Measurements from ENCODE around the gene SND1.

SND1 gene

GRCh38 chr7:127764681-127765080 lies 112.7 kb downstream of the SND1 start:
- no peak for FAIRE-seq
- DNase-seq (ENCODE audit: low spot score): no peak

- FAIRE-seq: no peak
- DNase-seq (ENCODE audit: low spot score): no peak
These were observed 113.2 kb downstream of the SND1 start for GRCh38 chr7:127765150-127765549.

GRCh38 chr7:127766831-127767459 lies 115.0 kb downstream of the SND1 start:
- no peak for DNase-seq (ENCODE audit: low spot score)
- FAIRE-seq: no peak

- FAIRE-seq (no peak), DNase-seq (ENCODE audit: low spot score) (no peak)
These were observed 116.2 kb downstream of the SND1 start for GRCh38 chr7:127768241-127768640.

GRCh38 chr7:127769137-127769536 lies 117.1 kb downstream of the SND1 start:
- FAIRE-seq (no peak), DNase-seq (ENCODE audit: low spot score) (no peak)

GRCh38 chr7:127769696-127770400 lies 117.9 kb downstream of the SND1 start:
- DNase-seq (ENCODE audit: low spot score) (peak; percentile 33), FAIRE-seq (peak; percentile 77)

- FAIRE-seq: no peak
These were observed 118.9 kb downstream of the SND1 start for GRCh38 chr7:127770885-127771284.

GRCh38 chr7:127771707-127772106 lies 119.7 kb downstream of the SND1 start:
- no peak for DNase-seq (ENCODE audit: low spot score)
- FAIRE-seq: no peak

More at GRCh38 chr7:127770885-127771284, 118.9 kb downstream of the SND1 start:
- DNase-seq (ENCODE audit: low spot score): no peak

GRCh38 chr7:127776776-127777386 lies 124.9 kb downstream of the SND1 start:
- FAIRE-seq (peak; percentile 97), DNase-seq (ENCODE audit: low spot score) (peak; percentile 80)

GRCh38 chr7:127780489-127780888 lies 128.5 kb downstream of the SND1 start:
- DNase-seq (ENCODE audit: low spot score) (no peak), FAIRE-seq (no peak)

- no peak for DNase-seq (ENCODE audit: low spot score)
- FAIRE-seq: no peak
These were observed 129.1 kb downstream of the SND1 start for GRCh38 chr7:127781081-127781480.

- DNase-seq (ENCODE audit: low spot score) (no peak), FAIRE-seq (no peak)
These were observed 130.1 kb downstream of the SND1 start for GRCh38 chr7:127782075-127782474.

- no peak for FAIRE-seq
- no peak for DNase-seq (ENCODE audit: low spot score)
These were observed 130.9 kb downstream of the SND1 start for GRCh38 chr7:127782654-127783559.

GRCh38 chr7:127786184-127786583 lies 134.2 kb downstream of the SND1 start:
- no peak for FAIRE-seq
- no peak for DNase-seq (ENCODE audit: low spot score)

- DNase-seq (ENCODE audit: low spot score) (no peak), FAIRE-seq (peak; percentile 4)
These were observed 137.0 kb downstream of the SND1 start for GRCh38 chr7:127789031-127789430.

- peak; percentile 80 for FAIRE-seq
These were observed 139.6 kb downstream of the SND1 start for GRCh38 chr7:127791446-127792189.

GRCh38 chr7:127792528-127793342 lies 140.7 kb downstream of the SND1 start:
- FAIRE-seq (no peak), DNase-seq (ENCODE audit: low spot score) (no peak)

More at GRCh38 chr7:127791446-127792189, 139.6 kb downstream of the SND1 start:
- DNase-seq (ENCODE audit: low spot score): peak; percentile 15

GRCh38 chr7:127793582-127793981 lies 141.6 kb downstream of the SND1 start:
- DNase-seq (ENCODE audit: low spot score) (no peak), FAIRE-seq (no peak)

- FAIRE-seq: no peak
- no peak for DNase-seq (ENCODE audit: low spot score)
These were observed 142.1 kb downstream of the SND1 start for GRCh38 chr7:127794136-127794535.

- FAIRE-seq (no peak), DNase-seq (ENCODE audit: low spot score) (no peak)
These were observed 142.6 kb downstream of the SND1 start for GRCh38 chr7:127794551-127794950.
